ENCODE measurements around the gene LYPD5.
"Not testable (repeated sequence)": the region's sequence is repeated elsewhere in the genome, so short reads cannot be mapped to it uniquely, and the experiment has no call there.

The LYPD5 gene

GRCh38 chr19:43776286-43776685 lies 26.0 kb downstream of the LYPD5 start:
- DNase-seq = no peak

DNA sequence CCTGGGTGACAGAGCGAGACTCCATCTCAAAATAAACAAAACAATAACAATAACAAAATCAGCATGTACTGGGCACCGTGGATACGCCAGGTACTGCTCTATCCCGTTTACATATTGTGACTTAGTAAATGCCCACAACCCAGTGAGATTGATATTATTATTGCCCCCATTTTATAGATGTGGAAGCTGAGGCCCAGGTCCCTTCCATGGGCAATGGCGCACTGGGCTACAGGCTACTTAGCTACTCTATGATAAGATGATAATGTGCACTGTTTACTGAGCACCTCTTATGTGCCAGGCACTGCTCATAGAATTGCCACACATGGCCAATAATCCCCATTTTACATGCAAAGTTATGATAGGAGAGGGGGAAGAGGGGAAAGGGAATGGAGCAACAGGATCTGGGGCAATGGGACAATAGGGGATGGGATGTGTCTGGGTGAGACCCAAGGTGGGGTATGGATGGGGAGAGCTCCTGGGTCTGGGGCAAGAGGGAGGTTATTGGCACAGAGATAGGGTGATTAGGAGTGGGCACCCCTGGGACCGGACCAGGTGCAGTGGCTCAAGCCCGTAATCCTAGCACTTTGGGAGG lies 26.9 kb downstream of the LYPD5 start:
- no peak for DNase-seq

DNA sequence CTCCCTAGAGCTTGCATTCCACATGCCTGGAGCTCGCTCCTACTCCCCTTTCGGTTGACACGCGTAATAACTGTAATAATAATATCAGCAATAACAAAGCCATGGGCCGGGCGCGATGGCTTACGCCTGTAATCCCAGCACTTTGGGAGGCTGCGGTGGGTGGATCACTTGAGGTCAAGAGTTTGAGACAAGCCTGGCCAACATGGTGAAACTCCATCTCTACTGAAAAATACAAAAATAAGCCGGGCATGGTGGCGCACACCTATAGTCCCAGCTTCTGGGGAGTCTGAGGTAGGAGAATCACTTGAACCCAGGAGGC lies 27.3 kb downstream of the LYPD5 start:
- DNase-seq = not testable (repeated sequence)

- DNase-seq = peak; percentile 83
Measured at GRCh38 chr19:43774103-43774939, 27.9 kb downstream of the LYPD5 start.

- no peak for DNase-seq
Measured at GRCh38 chr19:43773725-43774102, 28.5 kb downstream of the LYPD5 start.

- no peak for DNase-seq
Measured at GRCh38 chr19:43769256-43769655, 33.0 kb downstream of the LYPD5 start.

DNA sequence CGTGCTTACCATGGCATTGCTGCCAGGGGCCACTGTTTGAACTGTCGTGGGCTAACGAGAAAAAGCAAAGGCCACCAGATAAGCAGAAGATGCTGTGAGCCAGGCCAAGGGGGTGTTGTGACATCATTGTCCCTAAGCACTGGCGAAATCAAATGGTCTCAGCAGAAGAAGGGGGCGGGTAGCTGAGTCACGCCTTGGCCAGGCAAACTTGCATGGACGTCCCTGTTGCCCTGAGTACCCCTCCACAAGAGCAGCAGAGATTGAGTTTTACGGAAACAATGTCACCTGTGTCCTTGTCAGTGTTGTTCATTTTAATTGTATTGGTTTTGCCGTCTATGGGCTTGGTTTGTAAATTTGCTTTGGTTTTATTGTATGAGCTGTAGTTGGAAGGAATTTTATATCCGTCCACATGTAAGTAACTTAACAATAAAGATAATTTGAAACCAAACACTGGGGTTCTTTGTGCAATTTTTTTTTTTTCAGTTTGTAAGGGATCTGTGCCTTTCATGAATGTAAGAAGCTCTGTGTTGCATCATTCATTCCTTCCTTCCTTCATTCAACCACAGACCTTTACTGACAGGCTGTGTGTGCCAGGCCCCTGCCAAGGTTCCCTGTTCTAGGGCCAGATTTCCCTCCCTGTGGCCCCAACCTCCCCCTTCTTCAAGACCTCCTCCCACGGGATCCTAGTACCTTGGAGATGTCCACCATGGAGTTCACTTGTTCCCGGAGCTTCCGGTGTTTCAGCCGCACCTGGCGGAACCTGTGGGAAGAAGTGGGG lies 33.8 kb downstream of the LYPD5 start:
- no peak for DNase-seq

DNA sequence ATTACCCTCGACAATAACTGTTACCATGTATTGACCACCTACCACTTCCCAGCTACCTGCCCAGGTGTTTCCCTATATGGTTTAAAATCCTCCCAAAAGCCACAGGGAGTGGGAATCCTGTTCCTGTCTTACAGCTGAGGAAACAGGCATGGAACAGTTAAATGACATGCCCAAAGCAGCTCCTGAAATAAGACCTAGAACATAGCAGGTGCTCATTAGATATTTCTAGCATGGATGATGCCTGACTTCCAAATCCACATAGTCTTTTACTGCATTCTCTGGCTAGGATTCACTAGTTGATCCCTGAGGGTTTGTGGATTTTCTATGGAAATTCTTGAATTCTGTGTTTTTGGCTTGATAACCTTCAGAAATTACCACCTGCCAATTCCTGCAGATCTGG lies 34.4 kb downstream of the LYPD5 start:
- DNase-seq = no peak

DNA sequence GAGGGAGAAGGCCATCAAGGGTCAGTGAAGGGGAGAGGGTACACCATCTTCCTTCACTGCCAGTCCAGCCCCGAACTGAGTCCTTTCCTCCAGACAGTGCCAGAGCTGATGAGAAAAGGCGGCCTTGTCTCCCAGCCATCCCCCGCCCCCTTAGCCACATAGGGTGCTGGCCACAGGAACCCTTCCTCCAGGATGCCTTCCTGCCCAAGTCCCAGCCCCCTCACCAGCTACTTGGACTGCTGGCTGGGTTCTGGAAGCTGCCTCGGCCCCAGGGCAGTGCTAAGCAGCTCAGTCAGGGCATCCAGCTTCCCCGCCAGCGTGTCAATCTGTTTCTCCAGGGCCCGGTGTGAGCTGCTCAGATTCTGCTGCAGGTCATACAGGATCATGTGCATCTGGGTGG lies 34.9 kb downstream of the LYPD5 start:
- no peak for DNase-seq

DNA sequence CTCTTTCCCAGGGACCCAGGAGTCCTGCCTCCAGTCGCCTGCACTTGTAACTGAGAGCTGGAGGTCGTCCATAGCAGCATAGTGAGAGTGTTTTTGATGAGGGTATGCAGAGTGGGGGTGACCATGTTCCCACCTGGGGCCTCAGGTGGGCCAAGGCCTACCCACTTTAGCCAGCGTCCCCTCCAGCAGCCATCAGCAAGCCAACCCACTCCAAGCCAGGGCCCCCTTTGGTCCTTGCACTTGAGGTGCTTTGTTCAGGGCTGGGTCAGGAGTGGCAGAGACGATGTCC lies 35.5 kb downstream of the LYPD5 start:
- no peak for DNase-seq

GRCh38 chr19:43765109-43765876 lies 37.0 kb downstream of the LYPD5 start:
- peak; percentile 80 for DNase-seq

DNA sequence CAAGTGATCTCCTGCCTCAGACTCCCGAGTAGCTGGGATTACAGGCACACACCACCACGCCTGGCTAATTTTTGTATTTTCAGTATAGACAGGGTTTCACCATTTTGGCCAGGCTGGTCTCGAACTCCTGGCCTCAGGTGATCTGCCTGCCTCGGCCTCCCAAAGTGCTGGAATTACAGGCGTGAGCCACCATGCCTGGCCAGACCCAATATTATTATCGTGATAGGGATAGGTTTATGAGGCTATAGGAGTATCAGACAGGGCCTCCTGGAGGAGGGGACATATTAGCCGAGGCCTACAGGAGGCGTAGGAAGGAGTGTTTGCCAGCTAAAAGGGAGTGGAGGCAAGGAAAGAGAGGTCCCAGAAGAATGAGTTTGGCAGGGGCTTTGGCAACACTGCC lies 37.6 kb downstream of the LYPD5 start:
- DNase-seq = not testable (repeated sequence)

GRCh38 chr19:43763473-43763939 lies 38.7 kb downstream of the LYPD5 start:
- no peak for DNase-seq

DNA sequence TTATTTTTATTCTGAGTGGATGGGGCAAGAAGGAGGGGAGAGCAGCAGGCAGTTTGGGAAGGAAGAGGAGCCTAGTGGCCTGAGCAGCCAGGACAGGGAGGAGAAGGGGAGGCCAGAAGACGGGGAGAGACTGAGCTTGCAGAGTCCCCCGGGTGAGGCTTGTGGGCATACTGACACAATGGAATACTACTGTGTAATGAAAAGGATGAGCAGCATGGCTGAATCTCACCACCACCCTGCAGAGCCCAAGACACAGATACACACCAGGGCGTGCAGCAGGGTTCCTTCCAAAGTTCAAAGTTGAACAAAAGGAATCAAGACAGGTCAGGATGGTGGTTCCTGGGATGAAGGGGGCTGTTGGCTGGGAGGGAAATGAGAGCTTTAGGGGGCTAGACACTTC lies 39.4 kb downstream of the LYPD5 start:
- DNase-seq = no peak

DNA sequence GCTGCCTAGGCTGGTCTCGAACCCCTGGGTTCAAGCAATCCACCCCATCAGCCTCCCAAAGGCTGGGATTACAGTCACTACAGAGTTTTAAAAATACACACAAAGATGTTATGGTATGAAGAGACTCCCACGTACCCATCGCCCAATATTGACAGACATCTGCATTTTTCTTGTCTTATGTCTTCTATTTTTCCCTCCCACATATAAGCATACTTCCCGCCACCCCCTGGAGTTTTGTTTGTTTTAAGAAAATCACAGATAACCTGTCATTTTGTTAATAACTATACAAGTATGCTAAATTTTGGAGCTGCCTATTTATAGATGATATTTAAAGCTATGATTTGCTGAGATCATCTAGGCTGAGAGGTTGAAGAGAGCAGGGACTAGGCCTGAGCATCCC lies 41.3 kb downstream of the LYPD5 start:
- DNase-seq = no peak

DNA sequence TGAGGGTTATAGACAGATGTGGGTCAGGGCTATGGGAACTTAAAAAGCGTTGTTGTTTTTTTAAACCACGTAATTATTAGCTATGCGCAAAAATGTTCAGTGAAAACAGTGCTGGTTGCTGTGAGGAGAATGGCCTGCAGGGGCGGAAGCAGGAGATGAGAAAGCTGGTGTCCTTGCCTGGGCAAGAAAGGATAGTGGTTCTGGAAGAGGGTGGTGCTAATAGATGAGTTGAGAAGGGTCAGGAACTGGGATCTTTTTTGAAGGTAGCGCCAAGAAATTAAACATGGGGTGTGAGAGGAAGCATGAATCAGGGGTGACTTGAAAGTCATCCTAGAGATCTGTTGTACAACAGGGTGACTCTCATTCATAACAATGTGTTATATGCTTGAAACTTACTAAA lies 42.7 kb downstream of the LYPD5 start:
- DNase-seq = no peak

- peak; percentile 88 for DNase-seq
Measured at GRCh38 chr19:43755256-43755801, 46.9 kb downstream of the LYPD5 start.

DNA sequence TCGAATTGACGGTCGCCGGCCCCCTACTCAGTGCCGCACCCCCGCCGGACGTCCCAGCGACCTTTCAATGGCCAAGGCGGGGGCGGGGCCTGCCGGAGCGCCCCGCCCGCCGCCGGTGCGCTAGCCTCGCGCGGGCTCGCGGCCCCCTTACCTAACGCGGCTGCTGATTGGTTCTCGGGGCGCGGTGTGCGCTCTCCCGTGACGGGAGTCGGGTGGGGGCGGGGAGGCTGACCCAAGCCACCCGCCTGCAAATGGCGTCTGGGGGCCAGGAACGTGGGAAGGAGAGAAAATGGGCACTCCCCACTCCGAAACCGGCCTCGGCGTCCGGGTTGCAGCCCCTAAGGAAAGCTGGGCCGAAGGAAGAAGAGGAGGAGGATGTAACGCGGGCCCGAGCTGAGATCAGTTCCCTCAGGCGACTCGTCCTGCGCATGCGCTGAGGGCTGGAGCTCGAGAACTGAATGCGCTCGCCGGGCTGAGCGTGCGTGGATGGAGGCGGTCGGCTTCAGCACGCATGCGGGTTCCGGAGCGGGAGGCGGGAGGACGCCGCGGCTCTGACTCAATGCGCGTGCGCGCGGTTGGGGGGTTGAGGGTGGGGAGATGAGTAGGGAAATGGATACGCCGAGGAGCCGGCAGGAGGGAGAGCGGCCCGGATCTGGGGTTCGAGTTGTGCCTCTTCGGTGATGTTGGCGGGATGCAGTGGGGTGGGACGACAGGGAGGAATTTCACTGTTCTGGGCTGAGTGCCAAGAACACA lies 47.6 kb downstream of the LYPD5 start, which contains the start of gene SMG9:
TSS of gene SMG9 (minus strand) at position 460 of the 753 bp plus-strand sequence. CDS start 4,221 bp downstream, outside the sequence.
- peak; percentile 99 for DNase-seq

DNA sequence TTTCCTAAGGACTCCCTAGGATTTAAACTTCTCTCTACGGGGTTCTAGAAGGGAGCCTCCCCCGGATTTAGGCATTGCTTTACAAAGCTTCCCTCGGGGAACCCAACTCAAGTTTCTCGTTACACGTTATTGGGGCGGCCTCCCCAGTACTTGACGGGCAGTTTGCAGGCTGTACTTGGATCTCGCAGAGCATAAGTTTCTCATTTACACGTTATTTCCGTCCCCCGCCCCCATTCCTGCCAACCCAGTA lies 48.1 kb downstream of the LYPD5 start:
- no peak for DNase-seq

DNA sequence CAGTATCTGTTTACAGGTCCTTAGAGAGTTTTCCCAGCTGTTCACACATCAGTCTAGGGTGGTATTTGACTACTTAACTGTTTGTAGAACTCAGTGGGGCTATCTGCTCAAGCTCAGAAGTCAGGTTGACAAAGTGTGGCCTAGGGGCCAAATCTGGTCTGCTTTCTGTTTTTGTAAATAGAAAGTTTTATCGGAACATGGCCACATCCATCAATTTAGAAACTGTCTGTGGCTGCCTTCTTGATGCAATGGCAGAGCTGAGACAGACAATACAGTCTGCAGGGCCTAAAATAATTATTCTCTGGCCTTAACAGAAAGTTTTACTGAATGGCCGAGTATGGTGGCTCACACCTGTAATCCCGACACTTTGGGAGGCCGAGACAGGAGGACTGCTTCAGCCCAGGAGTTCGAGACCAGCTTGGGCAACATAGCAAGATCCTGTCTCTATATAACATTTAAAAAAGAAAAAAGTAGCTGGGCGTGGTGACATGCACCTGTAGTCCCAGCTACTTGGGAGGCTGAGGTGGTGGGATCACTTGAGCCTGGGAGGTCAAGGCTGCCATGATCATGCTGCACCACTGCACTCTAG lies 49.9 kb downstream of the LYPD5 start:
- no peak for DNase-seq

DNA sequence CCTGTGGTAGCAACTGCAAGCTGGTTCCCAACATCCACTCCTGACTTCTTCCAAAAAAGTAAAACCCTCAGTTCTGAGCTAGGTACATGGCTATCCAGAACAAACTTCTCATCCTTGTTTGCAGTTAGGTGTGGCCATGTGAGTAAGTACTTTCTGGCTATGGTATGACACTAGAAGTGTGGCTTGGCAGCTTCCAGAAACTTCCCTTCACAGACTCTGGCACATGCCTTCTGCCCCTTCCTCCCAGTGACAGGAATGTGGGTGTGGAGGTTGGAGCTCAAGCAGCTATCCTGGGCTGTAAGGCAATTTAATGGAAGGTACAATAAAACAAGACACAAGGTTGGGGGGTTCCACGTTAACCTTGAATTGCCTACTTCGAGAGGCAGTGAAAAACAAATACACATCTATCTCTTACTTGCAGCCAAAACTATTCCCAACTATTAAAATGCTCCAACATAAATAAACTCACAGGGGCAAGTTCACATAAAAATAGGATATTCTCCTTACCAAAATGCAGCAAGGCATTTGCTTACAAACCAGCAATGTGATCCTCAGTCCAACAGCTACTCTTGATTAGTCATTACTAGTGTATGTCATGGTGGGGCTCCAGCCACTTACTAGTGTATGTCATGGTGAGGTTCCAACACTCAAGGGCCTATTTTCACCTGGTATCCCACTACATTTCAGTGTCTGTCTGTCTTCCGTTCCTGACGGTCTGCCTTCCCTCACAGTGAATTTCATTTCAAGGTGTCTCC lies 50.6 kb downstream of the LYPD5 start:
- no peak for DNase-seq

Data from femur (tissue), 1 donor.